NCI-H1092 treated with DMSO at 0.1 percent for 48 hours (cell line): ENCODE measurements around the gene BAHCC1.

ENCODE experiments used
- DNase-seq: peaks from one replicate; lab custom pipeline; 2025; lab: John Stamatoyannopoulos, UW

BAHCC1 gene

GRCh38 chr17:81386646-81387099, 8.6 kb upstream of the BAHCC1 start:
- DNase-seq = peak; percentile 20

- DNase-seq = no peak
Observed at GRCh38 chr17:81387100-81388090, 7.9 kb upstream of the BAHCC1 start.

GRCh38 chr17:81388091-81388611, 7.1 kb upstream of the BAHCC1 start:
- DNase-seq = no peak

GRCh38 chr17:81388612-81389367, 6.5 kb upstream of the BAHCC1 start:
- no peak for DNase-seq

GRCh38 chr17:81389585-81389984, 5.7 kb upstream of the BAHCC1 start:
- no peak for DNase-seq

- no peak for DNase-seq
Observed at GRCh38 chr17:81390029-81390872, 5.0 kb upstream of the BAHCC1 start.

- DNase-seq = no peak
Observed at GRCh38 chr17:81390873-81391255, 4.4 kb upstream of the BAHCC1 start.

GRCh38 chr17:81391293-81391935, 3.8 kb upstream of the BAHCC1 start:
- no peak for DNase-seq

- DNase-seq = no peak
Observed at GRCh38 chr17:81391936-81392908, 3.0 kb upstream of the BAHCC1 start.

GRCh38 chr17:81392909-81393654, 2.2 kb upstream of the BAHCC1 start:
- DNase-seq = peak; percentile 36

- peak; percentile 98 for DNase-seq
Observed at GRCh38 chr17:81393684-81394376, 1.4 kb upstream of the BAHCC1 start.

GRCh38 chr17:81394377-81394920, 808 bp upstream of the BAHCC1 start:
- no peak for DNase-seq

- DNase-seq = peak; percentile 70
Observed at GRCh38 chr17:81395600-81396277, 482 bp downstream of the BAHCC1 start.

- DNase-seq = no peak
Observed at GRCh38 chr17:81396278-81396721, 1.0 kb downstream of the BAHCC1 start.

GRCh38 chr17:81396722-81397313, 1.6 kb downstream of the BAHCC1 start:
- peak; percentile 43 for DNase-seq

- peak; percentile 58 for DNase-seq
Observed at GRCh38 chr17:81397314-81398175, 2.3 kb downstream of the BAHCC1 start.
